Lower leg skin (tissue), 4 donors: ENCODE measurements around the gene BST2. TPM values are rescaled to one million over a fixed set of nuclear protein-coding genes. Genes with fewer than 3 reads are reported as not detected.

ENCODE experiments used
- DNase-seq, 2 donors: peaks; one replicate each; pipeline ENCODE4 v3.0.0-alpha.2; 2019; ENCODE audit warnings: low spot score in 2 of 2
- H3K4me3 ChIP-seq: fragments of 200-600 bp; sonication (generic); 2 replicates; pipeline ENCODE4 v1.5.1; 2017; ENCODE audit warnings: mild to moderate bottlenecking, low read depth; ENCODE audit not compliant: poor library complexity, severe bottlenecking
- CTCF ChIP-seq, 3 donors: fragments of 450-650 bp; IDR thresholded peaks; one replicate each; pipeline ENCODE4 v1.5.1; 2016; ENCODE audit warnings: antibody characterized with exemption in 3 of 3, mild to moderate bottlenecking in 3 of 3, moderate library complexity in 2 of 3
- POLR2A ChIP-seq, 2 donors: fragments of 450-650 bp; IDR thresholded peaks; one replicate each; pipeline ENCODE4 v1.6.1; 2016 to 2017; ENCODE audit warnings: antibody characterized with exemption in 2 of 2, mild to moderate bottlenecking in 1 of 2, moderate library complexity in 1 of 2
- WGBS, 2 donors: methylation state at CpG; one replicate each; pipeline ENCODE4 v1.1.5; 2018; 5-methylcytosine and 5-hydroxymethylcytosine counted together
- intact Hi-C: fragments of 100-400 bp; cut with DNase I; formaldehyde crosslinking; loops from one replicate; pipeline ENCODE4 v1.15.0; 2023; ENCODE audit warnings: low total_unique reads
- total RNA-seq, 4 donors: library from RNA; depleted of rRNA; stranded (reverse); fragments of >200 nt; gene quantifications; one replicate each; pipeline ENCODE4 v1.1.0, GENCODE V29; 2016

BST2 gene
- total RNA-seq, 4 donors from 2014 or later = 9.4 to 15.9 (median 12.5) TPM

GRCh38 chr19:17420475-17420924 lies 15.1 kb upstream of the BST2 start:
- no peak for TF ChIP-seq CTCF (IDR thresholded peaks at IDR 0.05)
- TF ChIP-seq POLR2A (IDR thresholded peaks at IDR 0.05) = no peak
- WGBS, 2 donors = 2 to 4% methylated on average over 22 to 25 of the region's 25 CpGs
- peak; percentile 25 to 85 for DNase-seq

GRCh38 chr19:17419621-17420474 lies 14.4 kb upstream of the BST2 start, which contains the start of gene MVB12A:
Gene MVB12A (plus strand): TSS chr19:17420047. CDS start chr19:17420136, 89 bp downstream.
- intact Hi-C loops = no loop called here
- DNase-seq = peak; percentile 97 to 99
- H3K4me3 ChIP-seq = peak within 1 kb of the TSS; percentile 56
- 0 to 1% methylated on average over 36 to 38 of the region's 85 CpGs for WGBS, 2 donors
- no peak for TF ChIP-seq CTCF (IDR thresholded peaks at IDR 0.05)
- TF ChIP-seq POLR2A (IDR thresholded peaks at IDR 0.05) = no peak

More at GRCh38 chr19:17420475-17420924, 15.1 kb upstream of the BST2 start:
- H3K4me3 ChIP-seq = peak overlapping the region; percentile 56
- intact Hi-C loops = no loop called here

GRCh38 chr19:17419154-17419620 lies 13.8 kb upstream of the BST2 start:
- no peak overlapping the region for H3K4me3 ChIP-seq
- 16 to 22% methylated on average over 8 of the region's 8 CpGs for WGBS, 2 donors
- TF ChIP-seq CTCF (IDR thresholded peaks at IDR 0.05) (no peak), POLR2A (IDR thresholded peaks at IDR 0.05) (no peak)
- no peak for DNase-seq
- intact Hi-C loops = no loop called here

- TF ChIP-seq POLR2A (IDR thresholded peaks at IDR 0.05) (no peak), CTCF (IDR thresholded peaks at IDR 0.05) (no peak)
- no peak for DNase-seq
- intact Hi-C loops = no loop called here
- no peak overlapping the region for H3K4me3 ChIP-seq
- 50 to 54% methylated on average over 3 of the region's 3 CpGs for WGBS, 2 donors
Measured at GRCh38 chr19:17418710-17419109, 13.3 kb upstream of the BST2 start.

GRCh38 chr19:17415121-17415520 lies 9.7 kb upstream of the BST2 start:
- intact Hi-C loops = no loop called here
- DNase-seq = no peak
- no peak overlapping the region for H3K4me3 ChIP-seq
- WGBS, 2 donors = 77 to 80% methylated on average over 6 of the region's 6 CpGs
- TF ChIP-seq POLR2A (IDR thresholded peaks at IDR 0.05) = no peak
- TF ChIP-seq CTCF (IDR thresholded peaks at IDR 0.05) = no peak
